Endodermal cell (in vitro differentiated cells): ENCODE results near the gene NELFA. TPM values are rescaled to one million over a fixed set of nuclear protein-coding genes. Genes with fewer than 3 reads are reported as not detected.

Experiments used
- DNase-seq: peaks from one replicate; pipeline ENCODE4 v3.0.0-alpha.2; 2017
- H3K27ac ChIP-seq: 2 replicates; pipeline ENCODE4 v1.5.1; 2013; ENCODE audit warnings: mild to moderate bottlenecking, low read depth, low read length, moderate library complexity
- H3K27me3 ChIP-seq: 2 replicates; pipeline ENCODE4 v1.6.1; 2013; ENCODE audit warnings: mild to moderate bottlenecking, low read length, moderate library complexity; ENCODE audit not compliant: insufficient read depth, control insufficient read depth, poor library complexity, severe bottlenecking
- H3K36me3 ChIP-seq: 2 replicates; pipeline ENCODE4 v1.7.0; 2013; ENCODE audit warnings: mild to moderate bottlenecking, low read length, moderate library complexity; ENCODE audit not compliant: control insufficient read depth, insufficient read depth
- H3K4me1 ChIP-seq: one replicate; pipeline ENCODE4 v1.7.0; 2013; ENCODE audit warnings: low read length; ENCODE audit not compliant: control insufficient read depth, insufficient read depth
- H3K4me3 ChIP-seq: 2 replicates; pipeline ENCODE4 v1.5.1; 2013; ENCODE audit warnings: mild to moderate bottlenecking, low read length, moderate library complexity
- H3K9ac ChIP-seq: 2 replicates; pipeline ENCODE4 v1.6.1; 2013; ENCODE audit warnings: mild to moderate bottlenecking, low read length, moderate library complexity; ENCODE audit not compliant: poor library complexity, severe bottlenecking; ENCODE audit errors: extremely low read depth
- H3K9me3 ChIP-seq: 2 replicates; pipeline ENCODE4 v1.6.1; 2013; ENCODE audit warnings: mild to moderate bottlenecking, low read length, moderate library complexity; ENCODE audit not compliant: control insufficient read depth
- H3K27ac Mint-ChIP-seq: 2 replicates; pipeline ENCODE4 v1.8.0; 2020; ENCODE audit warnings: mixed read lengths
- H3K27me3 Mint-ChIP-seq: 2 replicates; pipeline ENCODE4 v1.8.0; 2021; ENCODE audit warnings: mild to moderate bottlenecking, mixed read lengths; ENCODE audit not compliant: insufficient read depth
- H3K36me3 Mint-ChIP-seq: 2 replicates; pipeline ENCODE4 v1.8.0; 2020; ENCODE audit warnings: low read depth, mixed read lengths
- H3K4me1 Mint-ChIP-seq: 2 replicates; pipeline ENCODE4 v1.8.0; 2020; ENCODE audit warnings: mixed read lengths
- H3K4me3 Mint-ChIP-seq: 2 replicates; pipeline ENCODE4 v1.8.0; 2020; ENCODE audit warnings: mild to moderate bottlenecking, moderate library complexity, mixed read lengths
- H3K9me3 Mint-ChIP-seq: 2 replicates; pipeline ENCODE4 v1.8.0; 2020; ENCODE audit warnings: mild to moderate bottlenecking, mixed read lengths
- WGBS, 2 experiments: methylation state at CpG; one replicate each; pipeline versions ENCODE4 v1.1.5 to v1.1.7; 2013; ENCODE audit warnings: missing lambda C conversion rate in 2 of 2, mixed read lengths in 1 of 2; ENCODE audit not compliant: insufficient coverage in 1 of 2, insufficient read length in 1 of 2; 5-methylcytosine and 5-hydroxymethylcytosine counted together
- total RNA-seq, 2 donors: library from RNA; stranded (reverse); fragmentation: NEBNext Ultra II Directional in 1 of 2; extraction: Animal tissue kit (Norgen Biotek cat#: 25700) in 1 of 2; gene quantifications; 2 replicates in 1 of 2; 3 replicates in 1 of 2; pipeline ENCODE4 v1.2.1, GENCODE V29; 2021
- TF ChIP-seq, protein P1 (sequence below): fragments of 200-600 bp; sonication (generic); conservative IDR thresholded peaks from 2 replicates; pipeline ENCODE4 v1.5.0; 2021; ENCODE audit warnings: antibody characterized with exemption, mild to moderate bottlenecking

NELFA gene
- total RNA-seq, 2 donors from 2014 or later = 54.8 to 60.1 TPM

DNA sequence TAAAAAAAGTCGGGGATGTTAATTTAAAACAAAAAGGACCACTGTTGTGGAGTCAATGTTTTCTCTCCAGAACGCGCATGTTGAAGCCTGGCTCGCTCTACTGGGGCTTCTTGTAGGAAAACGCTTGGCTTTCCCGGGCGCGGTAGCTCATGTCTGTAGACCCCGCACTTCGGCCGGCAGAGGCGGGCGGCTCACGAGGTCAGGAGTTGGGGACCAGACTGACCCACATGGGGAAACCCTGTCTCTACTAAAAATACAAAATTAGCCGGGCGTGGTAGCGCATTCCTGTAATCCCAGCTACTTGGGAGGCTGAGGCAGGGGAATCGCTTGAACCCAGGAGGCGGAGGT, 15.6 kb downstream of the NELFA start:
- Histone ChIP-seq H3K36me3 (peaks cover 54% of the 10 kb centered on the region), H3K27me3 (no peaks in the 10 kb centered on the region), H3K27ac (no peak overlapping the region), H3K9me3 (peaks cover 20% of the 10 kb centered on the region), H3K4me1 (no peaks in the 10 kb centered on the region), H3K4me3 (no peak overlapping the region), H3K9ac (no peak overlapping the region)
- WGBS, 2 experiments = 90 to 95% methylated on average over 15 to 19 of the region's 19 CpGs
- peaks cover 11% of the 10 kb centered on the region for H3K9me3 Mint-ChIP-seq
- H3K4me3 Mint-ChIP-seq = no peak overlapping the region
- H3K27me3 Mint-ChIP-seq = no peaks in the 10 kb centered on the region
- no peaks in the 10 kb centered on the region for H3K4me1 Mint-ChIP-seq
- TF ChIP-seq, protein P1, sequence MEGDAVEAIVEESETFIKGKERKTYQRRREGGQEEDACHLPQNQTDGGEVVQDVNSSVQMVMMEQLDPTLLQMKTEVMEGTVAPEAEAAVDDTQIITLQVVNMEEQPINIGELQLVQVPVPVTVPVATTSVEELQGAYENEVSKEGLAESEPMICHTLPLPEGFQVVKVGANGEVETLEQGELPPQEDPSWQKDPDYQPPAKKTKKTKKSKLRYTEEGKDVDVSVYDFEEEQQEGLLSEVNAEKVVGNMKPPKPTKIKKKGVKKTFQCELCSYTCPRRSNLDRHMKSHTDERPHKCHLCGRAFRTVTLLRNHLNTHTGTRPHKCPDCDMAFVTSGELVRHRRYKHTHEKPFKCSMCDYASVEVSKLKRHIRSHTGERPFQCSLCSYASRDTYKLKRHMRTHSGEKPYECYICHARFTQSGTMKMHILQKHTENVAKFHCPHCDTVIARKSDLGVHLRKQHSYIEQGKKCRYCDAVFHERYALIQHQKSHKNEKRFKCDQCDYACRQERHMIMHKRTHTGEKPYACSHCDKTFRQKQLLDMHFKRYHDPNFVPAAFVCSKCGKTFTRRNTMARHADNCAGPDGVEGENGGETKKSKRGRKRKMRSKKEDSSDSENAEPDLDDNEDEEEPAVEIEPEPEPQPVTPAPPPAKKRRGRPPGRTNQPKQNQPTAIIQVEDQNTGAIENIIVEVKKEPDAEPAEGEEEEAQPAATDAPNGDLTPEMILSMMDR = no peak
- no peak overlapping the region for H3K27ac Mint-ChIP-seq
- DNase-seq = no peak
- H3K36me3 Mint-ChIP-seq = peaks cover 55% of the 10 kb centered on the region

DNA sequence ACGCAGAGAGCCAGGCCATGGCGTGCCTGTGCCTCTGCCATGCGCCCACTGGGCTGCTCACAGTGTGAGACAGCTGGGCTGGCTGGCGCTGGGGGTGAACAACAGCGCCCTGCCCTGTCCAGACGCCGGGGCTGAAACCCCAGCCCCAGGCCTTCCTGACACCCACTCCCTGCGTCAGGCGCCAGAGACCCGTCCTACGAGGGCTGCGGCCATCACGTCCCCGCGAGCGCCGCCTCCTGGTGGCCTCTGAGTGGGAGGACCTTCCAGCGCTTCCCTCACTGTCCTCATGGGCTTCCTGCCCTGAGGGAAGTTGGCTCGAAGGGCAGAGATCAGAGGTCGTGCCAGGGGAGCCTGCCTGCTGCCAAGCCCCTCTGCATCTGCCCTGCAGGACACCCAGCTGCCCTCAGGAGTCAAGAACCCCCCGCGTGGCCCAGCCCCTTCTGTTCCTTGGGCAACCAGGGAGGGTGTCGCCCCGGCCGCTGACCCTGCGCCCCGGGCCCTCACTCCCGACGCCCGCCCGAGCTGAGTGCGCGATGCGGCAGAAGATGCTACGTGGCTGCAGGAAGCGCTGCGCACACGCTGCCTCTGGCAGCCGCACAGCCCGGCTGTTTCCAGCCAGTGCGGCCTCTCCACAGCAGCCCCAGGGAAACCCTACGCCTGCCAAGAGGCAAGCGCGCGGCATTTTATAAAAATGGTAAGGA, 16.2 kb downstream of the NELFA start:
- peak; percentile 96 for DNase-seq
- H3K36me3 ChIP-seq = peaks cover 54% of the 10 kb centered on the region
- Mint-ChIP-seq H3K36me3 (peaks cover 55% of the 10 kb centered on the region), H3K4me1 (no peaks in the 10 kb centered on the region), H3K27ac (no peak overlapping the region), H3K9me3 (peaks cover 6% of the 10 kb centered on the region), H3K4me3 (no peak overlapping the region), H3K27me3 (no peaks in the 10 kb centered on the region)
- no peaks in the 10 kb centered on the region for H3K4me1 ChIP-seq
- H3K4me3 ChIP-seq = no peak overlapping the region
- H3K9ac ChIP-seq = no peak overlapping the region
- no peaks in the 10 kb centered on the region for H3K27me3 ChIP-seq
- TF ChIP-seq, protein P1 = peak; percentile 77
- no peak overlapping the region for H3K27ac ChIP-seq
- peaks cover 15% of the 10 kb centered on the region for H3K9me3 ChIP-seq
- WGBS, 2 experiments = 93 to 95% methylated on average over 27 to 45 of the region's 45 CpGs

DNA sequence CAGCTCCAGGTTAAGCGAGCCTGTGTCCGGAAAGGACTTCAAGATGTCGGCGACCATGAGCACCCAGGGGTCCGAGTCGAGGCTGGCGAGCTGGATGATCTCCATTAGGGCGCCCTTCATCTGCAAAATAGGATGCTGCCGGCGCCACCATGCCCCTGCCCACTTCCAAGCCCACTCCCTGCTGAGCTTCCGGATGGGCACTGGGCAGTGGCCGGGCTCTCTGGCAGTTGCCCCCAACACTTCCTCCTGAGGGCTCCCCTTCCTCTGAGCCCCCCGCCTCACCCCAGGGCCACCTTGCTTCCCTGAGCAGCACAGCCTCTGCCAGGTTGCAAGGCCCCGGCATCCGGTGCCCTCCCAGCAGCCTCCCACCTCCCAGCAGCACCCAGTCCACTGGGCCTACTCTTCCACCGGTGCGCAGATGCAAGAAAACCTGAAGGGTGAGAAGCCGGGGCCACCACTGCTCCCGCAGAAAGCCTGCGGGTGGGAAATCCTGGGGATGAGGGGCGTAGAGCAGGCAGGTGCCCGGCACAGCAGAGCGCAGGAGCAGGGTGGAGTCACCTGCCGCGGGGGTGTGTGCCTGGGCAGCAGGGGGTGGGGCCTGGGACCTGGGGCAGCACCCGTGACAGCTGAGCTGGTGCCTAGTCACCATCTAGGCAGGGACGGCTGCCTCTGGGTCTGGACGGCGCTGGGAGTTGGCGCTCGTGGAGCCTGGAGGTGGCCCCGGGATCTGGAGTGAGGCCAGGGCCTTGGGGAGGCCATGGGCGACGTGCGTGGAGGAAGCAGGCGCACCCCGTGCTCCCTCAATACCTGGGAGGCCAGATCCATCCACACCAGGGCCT, 17.0 kb downstream of the NELFA start:
- Mint-ChIP-seq H3K27ac (no peak overlapping the region), H3K36me3 (peaks cover 48% of the 10 kb centered on the region), H3K4me3 (no peak overlapping the region), H3K4me1 (no peaks in the 10 kb centered on the region), H3K27me3 (no peaks in the 10 kb centered on the region), H3K9me3 (no peaks in the 10 kb centered on the region)
- DNase-seq = no peak
- Histone ChIP-seq H3K9ac (no peak overlapping the region), H3K27me3 (no peaks in the 10 kb centered on the region), H3K4me1 (no peaks in the 10 kb centered on the region), H3K27ac (no peak overlapping the region), H3K36me3 (peaks cover 47% of the 10 kb centered on the region), H3K9me3 (peaks cover 7% of the 10 kb centered on the region), H3K4me3 (no peak overlapping the region)
- WGBS, 2 experiments = 94 to 96% methylated on average over 27 to 37 of the region's 37 CpGs
- TF ChIP-seq, protein P1 = no peak
